HPDE6-E6E7 (cell line): ENCODE measurements around the gene RGS7.
"Not testable (repeated sequence)": the region's sequence is repeated elsewhere in the genome, so short reads cannot be mapped to it uniquely, and the experiment has no call there.

Experiments used
- DNase-seq: peaks from one replicate; pipeline ENCODE4 v3.0.0; 2011; ENCODE audit warnings: missing footprints; ENCODE audit errors: extremely low spot score

The RGS7 gene

GRCh38 chr1:241271427-241271826 lies 85.6 kb downstream of the RGS7 start:
- no peak for DNase-seq

- no peak for DNase-seq
Measured at GRCh38 chr1:241270016-241270415, 87.0 kb downstream of the RGS7 start.

DNA sequence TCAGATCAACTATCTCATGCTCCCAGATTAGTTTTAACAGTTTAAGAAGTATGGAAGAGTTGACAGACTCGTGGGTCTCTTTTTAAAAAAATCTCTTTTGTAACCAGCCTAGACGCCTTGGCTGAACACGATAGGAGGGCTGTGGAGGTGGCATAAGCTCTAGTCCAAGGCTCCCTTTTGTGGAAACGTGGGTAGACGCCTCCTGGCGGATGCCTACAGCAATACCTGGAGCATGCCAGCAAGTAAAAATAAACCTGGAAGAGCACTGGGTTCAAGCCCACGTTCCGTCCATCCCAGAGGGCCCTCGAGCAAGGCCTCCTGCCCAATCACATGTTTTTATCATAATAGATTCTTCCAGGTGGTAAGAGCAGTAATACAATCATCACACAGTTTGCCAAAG lies 87.9 kb downstream of the RGS7 start:
- no peak for DNase-seq

GRCh38 chr1:241266121-241266520 lies 90.9 kb downstream of the RGS7 start:
- no peak for DNase-seq

DNA sequence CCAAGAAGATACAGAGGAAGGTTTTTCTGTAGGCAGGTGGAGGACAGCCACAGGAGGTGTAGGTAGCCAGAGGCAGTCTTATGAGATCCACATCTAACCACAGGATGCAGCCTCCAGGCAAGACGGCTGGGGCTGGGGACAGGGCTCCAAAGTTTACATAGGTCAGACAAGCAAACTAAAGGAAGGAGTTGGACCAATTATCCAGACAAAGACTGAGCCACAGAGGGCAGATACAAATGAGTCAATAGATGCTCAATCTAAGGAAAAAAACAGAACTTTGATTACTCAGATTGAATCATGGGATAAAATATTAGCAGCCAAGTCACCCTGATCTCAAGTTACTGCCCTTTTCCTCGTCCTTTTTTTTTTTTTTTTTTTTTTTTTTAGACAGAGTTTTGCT lies 91.6 kb downstream of the RGS7 start:
- no peak for DNase-seq

DNA sequence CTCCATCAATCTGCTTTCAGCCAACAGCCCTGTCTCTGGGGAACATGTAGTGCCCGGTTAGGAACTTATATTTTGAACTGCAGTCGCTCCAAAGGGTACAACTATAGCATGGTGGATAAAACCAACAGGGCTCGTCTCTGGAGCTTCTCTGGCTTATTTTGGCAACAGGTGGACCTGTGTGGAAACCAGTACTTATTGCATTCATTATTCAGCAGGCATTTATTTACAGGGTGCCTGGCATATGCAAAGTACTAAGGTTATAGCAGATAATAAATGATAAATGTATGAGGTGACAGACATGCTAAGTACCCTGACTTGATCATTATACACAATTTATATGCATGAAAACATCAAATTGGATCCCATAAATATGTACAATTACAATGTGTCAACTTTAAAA lies 93.7 kb downstream of the RGS7 start:
- DNase-seq = no peak

DNA sequence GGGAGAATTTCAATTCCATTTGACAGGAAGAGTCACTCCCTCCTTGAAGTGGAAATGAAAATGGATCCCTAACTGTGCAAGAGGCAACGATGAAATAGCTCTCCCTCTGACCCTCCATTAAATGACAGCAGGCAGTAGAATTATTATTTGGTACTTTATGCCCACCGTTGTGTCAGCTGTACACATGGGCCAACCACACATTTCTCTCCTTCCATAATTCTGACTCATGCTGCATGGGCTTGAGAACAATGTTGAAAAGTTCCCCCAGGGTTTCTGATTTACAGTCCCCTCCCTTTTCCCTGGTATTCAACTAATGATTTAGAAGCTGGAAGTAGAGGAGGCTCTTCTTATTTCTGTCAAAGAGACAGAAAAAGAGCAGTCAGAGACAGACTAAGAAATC lies 103.5 kb downstream of the RGS7 start:
- no peak for DNase-seq

GRCh38 chr1:241250465-241250864 lies 106.5 kb downstream of the RGS7 start:
- no peak for DNase-seq

DNA sequence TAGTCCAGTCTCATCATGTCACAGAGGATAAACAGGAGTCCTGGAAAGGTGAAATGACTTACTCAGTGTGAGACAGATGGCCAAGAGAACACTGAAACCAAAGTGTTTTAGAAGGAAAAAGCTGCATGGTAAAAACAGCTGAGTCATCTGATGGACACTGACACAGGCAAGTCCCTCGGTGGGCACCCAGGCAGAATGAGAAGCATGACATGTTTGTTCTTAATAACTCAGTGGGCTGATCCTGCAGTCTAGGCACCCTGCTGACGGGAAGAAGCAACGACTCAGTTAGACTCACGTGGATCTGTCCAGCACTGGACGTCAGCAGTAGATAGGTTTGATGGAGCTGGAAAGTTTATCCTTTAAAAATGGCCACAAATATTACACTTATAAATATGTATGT lies 116.9 kb downstream of the RGS7 start:
- no peak for DNase-seq

DNA sequence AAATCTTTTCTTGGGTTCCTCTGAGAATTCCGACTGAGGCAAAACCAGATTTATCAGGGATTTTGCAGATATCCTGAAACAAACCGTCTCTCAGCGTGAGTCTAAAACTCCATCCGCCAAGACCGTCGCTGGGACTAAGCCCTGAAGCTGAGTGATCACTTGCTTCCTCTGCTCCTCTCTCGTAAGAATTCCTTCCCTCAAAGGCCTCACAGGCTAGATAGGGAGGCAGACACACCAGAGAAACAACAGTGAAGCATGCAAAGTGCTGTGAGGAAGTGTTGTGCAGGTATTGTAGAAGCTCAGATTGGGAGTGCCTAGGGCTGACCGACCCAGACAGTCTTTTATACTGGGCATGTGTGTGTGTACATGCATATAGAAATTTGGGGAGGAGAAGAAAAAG lies 119.1 kb downstream of the RGS7 start:
- no peak for DNase-seq

GRCh38 chr1:241235256-241235897 lies 121.6 kb downstream of the RGS7 start:
- DNase-seq = no peak

GRCh38 chr1:241229711-241230110 lies 127.3 kb downstream of the RGS7 start:
- DNase-seq = no peak

DNA sequence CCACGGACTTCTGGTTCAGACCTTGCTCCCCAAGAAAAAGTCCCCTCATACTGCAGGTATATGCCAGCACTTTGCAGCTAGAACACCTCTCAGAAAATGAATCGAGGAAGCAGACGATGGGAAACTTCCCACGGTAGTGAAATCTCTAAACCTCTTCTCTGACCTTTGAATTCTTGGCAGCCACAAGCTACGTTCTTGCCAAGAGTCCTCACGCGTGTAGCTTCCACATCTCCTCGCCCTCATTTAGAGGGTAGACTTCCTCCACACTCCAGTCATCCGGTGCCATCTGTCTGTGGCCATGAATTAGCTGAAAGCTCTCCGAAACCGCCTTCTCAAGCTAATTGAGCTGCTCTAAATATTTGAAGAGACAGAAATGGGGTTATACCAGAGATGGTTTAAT lies 127.8 kb downstream of the RGS7 start:
- DNase-seq = no peak

- no peak for DNase-seq
Measured at GRCh38 chr1:241228339-241228738, 128.7 kb downstream of the RGS7 start.

DNA sequence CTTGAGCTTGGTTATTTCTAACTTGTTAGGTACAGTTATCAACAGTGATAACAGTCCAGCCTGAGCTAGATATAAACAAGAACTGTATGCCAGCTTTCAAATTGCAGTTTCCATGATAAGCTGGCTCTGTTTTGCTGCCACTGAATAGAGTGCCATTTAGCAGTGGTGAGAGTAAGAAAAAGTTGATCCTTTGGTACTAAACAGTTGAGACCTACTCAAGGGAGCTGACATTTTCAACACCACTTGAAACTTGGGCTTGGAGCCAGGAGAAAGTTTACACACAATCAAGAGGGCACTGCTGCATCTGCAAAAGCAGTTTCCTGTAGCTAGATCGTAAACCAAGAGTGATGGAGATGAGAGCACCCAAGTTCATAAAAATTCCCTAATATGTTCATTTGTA lies 131.3 kb downstream of the RGS7 start:
- no peak for DNase-seq

- not testable (repeated sequence) for DNase-seq
Measured at GRCh38 chr1:241224189-241224588, 132.8 kb downstream of the RGS7 start.

- DNase-seq = not testable (repeated sequence)
Measured at GRCh38 chr1:241222813-241223212, 134.2 kb downstream of the RGS7 start.

- no peak for DNase-seq
Measured at GRCh38 chr1:241221319-241221718, 135.7 kb downstream of the RGS7 start.

GRCh38 chr1:241220913-241221312 lies 136.1 kb downstream of the RGS7 start:
- not testable (repeated sequence) for DNase-seq

DNA sequence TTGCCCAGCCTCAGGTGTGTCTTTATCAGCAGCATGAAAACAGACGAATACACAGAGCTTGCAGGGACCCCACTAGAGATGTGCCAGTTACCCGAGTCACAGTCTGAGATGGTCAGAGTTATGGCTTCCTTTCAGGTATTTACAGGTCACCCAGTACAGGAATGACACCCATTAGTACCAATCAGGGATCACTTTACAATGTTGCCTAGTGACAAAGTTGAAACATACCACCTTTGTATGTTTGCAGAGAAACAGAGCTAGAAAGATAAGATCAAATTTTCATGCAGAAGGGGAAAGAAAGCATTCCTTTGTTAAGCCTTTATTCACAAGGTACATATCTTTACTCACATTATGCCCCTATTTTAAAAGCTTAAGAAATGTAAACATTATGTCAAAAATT lies 137.6 kb downstream of the RGS7 start:
- no peak for DNase-seq

DNA sequence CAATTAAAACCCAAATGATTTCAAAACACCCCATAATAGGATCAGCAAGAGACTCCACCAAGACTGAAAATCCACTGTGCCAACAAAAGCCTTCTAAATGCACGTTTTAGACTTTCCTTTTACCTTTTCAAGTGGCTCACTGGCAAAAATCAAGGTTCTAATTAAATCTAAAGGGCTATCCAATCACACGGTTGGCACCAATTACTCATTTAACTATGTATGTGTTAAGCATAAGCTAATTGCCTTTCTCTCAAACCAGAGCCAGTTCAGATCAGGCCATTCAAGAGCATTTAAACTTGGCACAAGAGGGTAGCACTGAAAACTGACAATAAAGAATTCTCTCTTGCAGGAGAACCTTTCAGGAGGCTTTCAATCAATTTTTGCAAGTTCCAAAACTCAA lies 139.5 kb downstream of the RGS7 start:
- no peak for DNase-seq

GRCh38 chr1:241215683-241216082 lies 141.3 kb downstream of the RGS7 start:
- no peak for DNase-seq

DNA sequence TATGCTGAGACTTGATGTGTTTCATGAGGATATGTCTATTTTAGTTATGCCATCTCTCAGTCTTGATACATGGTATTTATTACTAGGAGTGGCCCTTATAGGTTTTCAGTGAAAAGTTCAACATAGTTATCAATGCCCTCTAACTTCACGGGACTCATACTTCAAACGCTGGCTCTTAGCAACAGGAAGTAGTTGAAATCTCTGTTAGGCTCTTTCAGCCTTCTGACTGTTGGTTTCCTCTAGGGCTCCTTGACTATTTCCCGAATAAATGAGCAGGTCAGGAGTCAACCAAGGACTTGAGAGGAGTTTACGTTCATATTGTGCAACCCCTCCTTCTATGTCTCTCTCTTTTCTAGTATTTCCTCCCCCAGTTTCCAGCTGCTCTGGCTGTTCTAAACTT lies 141.8 kb downstream of the RGS7 start:
- no peak for DNase-seq

GRCh38 chr1:241213139-241213538 lies 143.9 kb downstream of the RGS7 start:
- no peak for DNase-seq
